IMR-90 (cell line): Measurements from ENCODE around the gene KNCN. TPM values are rescaled to one million over a fixed set of nuclear protein-coding genes. Genes with fewer than 3 reads are reported as not detected.

ENCODE experiments used
- ATAC-seq: fragments of 200-7000 bp; cut with Tn5 transposase; 2 replicates; pipeline ENCODE4 v1.9.1; 2020; ENCODE audit warnings: low read depth, mild to moderate bottlenecking, moderate library complexity
- BruUV-seq: library from RNA; stranded (reverse); fragments of 400-500 nt; replicated peaks from 2 replicates; lab custom pipeline; 2021; lab: Mats Ljungman, UMichigan
- CTCF ChIA-PET: fragments of 300-600 bp; formaldehyde crosslinking; extraction: SDS; loops from one replicate; lab custom pipeline; 2021; ENCODE audit warnings: antibody characterized with exemption; lab: Yijun Ruan, JAX
- POLR2A ChIA-PET: fragments of 300-600 bp; sonication (Branson Sonifier 250); formaldehyde crosslinking; loops from one replicate; lab custom pipeline; 2022; ENCODE audit warnings: antibody characterized with exemption; ENCODE audit not compliant: unreplicated experiment; lab: Charles Lee
- DNase-seq: peaks from one replicate; pipeline ENCODE4 v3.0.0; 2013
- H2AFZ ChIP-seq: replicated peaks from 2 replicates; pipeline ENCODE3; 2013; ENCODE audit warnings: low read length, mild to moderate bottlenecking; ENCODE audit not compliant: poor library complexity
- H2AK5ac ChIP-seq: 2 replicates; pipeline ENCODE4 v1.6.1; 2013; ENCODE audit warnings: low read depth, low read length, inconsistent platforms
- H2AK9ac ChIP-seq: replicated peaks from 2 replicates; pipeline ENCODE3; 2013; ENCODE audit warnings: mild to moderate bottlenecking, low read depth, low read length, moderate library complexity; ENCODE audit not compliant: poor library complexity
- H2BK120ac ChIP-seq: 2 replicates; pipeline ENCODE4 v1.6.1; 2013; ENCODE audit warnings: low read depth, low read length, inconsistent platforms
- H2BK15ac ChIP-seq: 3 replicates; pipeline ENCODE4 v1.6.1; 2013; ENCODE audit warnings: low read depth, low read length, inconsistent platforms
- H2BK20ac ChIP-seq: 2 replicates; pipeline ENCODE4 v1.6.1; 2013; ENCODE audit warnings: low read depth, mild to moderate bottlenecking, inconsistent platforms, low read length, moderate library complexity
- H2BK5ac ChIP-seq: 2 replicates; pipeline ENCODE4 v1.6.1; 2013; ENCODE audit warnings: mild to moderate bottlenecking, low read depth, low read length, inconsistent platforms; ENCODE audit not compliant: poor library complexity, severe bottlenecking
- H3K14ac ChIP-seq: replicated peaks from 2 replicates; pipeline ENCODE4 v1.6.1; 2013; ENCODE audit warnings: low read depth, low read length, inconsistent platforms
- H3K18ac ChIP-seq: 2 replicates; pipeline ENCODE4 v1.6.1; 2013; ENCODE audit warnings: low read depth, low read length, control low read depth
- H3K23ac ChIP-seq: 2 replicates; pipeline ENCODE4 v1.6.1; 2013; ENCODE audit warnings: low read depth, low read length, inconsistent platforms
- H3K27ac ChIP-seq: 2 replicates; pipeline ENCODE4 v1.5.1; 2013; ENCODE audit warnings: mild to moderate bottlenecking, control low read depth, low read length; ENCODE audit not compliant: insufficient read depth
- H3K27me3 ChIP-seq: 2 replicates; pipeline ENCODE4 v1.6.1; 2013; ENCODE audit warnings: low read length; ENCODE audit not compliant: control insufficient read depth, insufficient read depth
- H3K36me3 ChIP-seq: 2 replicates; pipeline ENCODE4 v1.6.1; 2013; ENCODE audit warnings: low read length, mixed read lengths; ENCODE audit not compliant: control insufficient read depth, insufficient read depth
- H3K4ac ChIP-seq: 2 replicates; pipeline ENCODE4 v1.6.1; 2013; ENCODE audit warnings: low read depth, low read length, inconsistent platforms
- H3K4me1 ChIP-seq: 2 replicates; pipeline ENCODE4 v1.6.1; 2013; ENCODE audit warnings: low read length, mixed read lengths; ENCODE audit not compliant: control insufficient read depth, insufficient read depth
- H3K4me2 ChIP-seq: 2 replicates; pipeline ENCODE4 v1.6.1; 2013; ENCODE audit warnings: low read depth, mild to moderate bottlenecking, control low read depth, low read length, moderate library complexity
- H3K4me3 ChIP-seq: 2 replicates; pipeline ENCODE4 v1.5.1; 2013; ENCODE audit warnings: low read depth, mild to moderate bottlenecking, control low read depth, low read length, moderate library complexity; ENCODE audit not compliant: insufficient read depth
- H3K56ac ChIP-seq: 2 replicates; pipeline ENCODE4 v1.6.1; 2013; ENCODE audit warnings: low read length, inconsistent platforms; ENCODE audit not compliant: insufficient read depth; ENCODE audit errors: extremely low read depth
- H3K79me1 ChIP-seq, 2 experiments: 2 replicates each; pipeline ENCODE4 v1.6.1; 2013; ENCODE audit warnings: low read length in 2 of 2, inconsistent platforms in 1 of 2, low read depth in 1 of 2
- H3K9ac ChIP-seq: 2 replicates; pipeline ENCODE4 v1.6.1; 2013; ENCODE audit warnings: low read depth, low read length, control low read depth
- H3K9me1 ChIP-seq: 2 replicates; pipeline ENCODE4 v1.6.1; 2013; ENCODE audit warnings: low read length, inconsistent platforms; ENCODE audit not compliant: insufficient read depth
- H3K9me3 ChIP-seq: 2 replicates; pipeline ENCODE4 v1.6.1; 2013; ENCODE audit warnings: low read length; ENCODE audit not compliant: control insufficient read depth, insufficient read depth
- H4K20me1 ChIP-seq: 2 replicates; pipeline ENCODE4 v1.6.1; 2013; ENCODE audit warnings: low read length, inconsistent platforms; ENCODE audit not compliant: insufficient read depth
- H4K5ac ChIP-seq: 2 replicates; pipeline ENCODE4 v1.6.1; 2013; ENCODE audit warnings: mild to moderate bottlenecking, low read depth, low read length, control low read depth
- H4K8ac ChIP-seq, 2 experiments: 2 replicates each; pipeline ENCODE4 v1.6.1; 2013; ENCODE audit warnings: low read depth in 2 of 2, low read length in 2 of 2, control low read depth in 1 of 2, inconsistent platforms in 1 of 2
- H4K91ac ChIP-seq: 2 replicates; pipeline ENCODE4 v1.6.1; 2013; ENCODE audit warnings: low read depth, low read length, inconsistent platforms; ENCODE audit not compliant: insufficient read depth
- BHLHE40 ChIP-seq: fragments of 150-350 bp; IDR thresholded peaks from 2 replicates; pipeline ENCODE4 v1.6.1; 2016; ENCODE audit warnings: mild to moderate bottlenecking, low read depth, low read length
- CEBPB ChIP-seq: IDR thresholded peaks from 2 replicates; pipeline ENCODE4 v1.6.1; 2012; ENCODE audit warnings: low read depth, low read length, improper control_type of control experiment
- CHD1 ChIP-seq: IDR thresholded peaks from 2 replicates; pipeline ENCODE4 v1.6.1; 2012; ENCODE audit warnings: low read depth, low read length, improper control_type of control experiment
- ELK1 ChIP-seq: fragments of 150-350 bp; IDR thresholded peaks from 2 replicates; pipeline ENCODE4 v1.6.1; 2016; ENCODE audit warnings: low read depth, mild to moderate bottlenecking, low read length, moderate library complexity, borderline replicate concordance
- FOS ChIP-seq: fragments of 150-350 bp; IDR thresholded peaks from 2 replicates; pipeline ENCODE4 v1.6.1; 2016; ENCODE audit warnings: low read depth, low read length
- MAFK ChIP-seq: IDR thresholded peaks from 2 replicates; pipeline ENCODE4 v1.6.1; 2012; ENCODE audit warnings: low read depth, low read length, improper control_type of control experiment
- MAZ ChIP-seq: IDR thresholded peaks from 2 replicates; pipeline ENCODE4 v1.6.1; 2012; ENCODE audit warnings: low read depth, mild to moderate bottlenecking, low read length, improper control_type of control experiment, moderate library complexity, borderline replicate concordance
- NFE2L2 ChIP-seq: fragments of 150-350 bp; IDR thresholded peaks from 2 replicates; pipeline ENCODE4 v1.6.1; 2016; ENCODE audit warnings: low read depth, mild to moderate bottlenecking, low read length
- POLR2A ChIP-seq: IDR thresholded peaks from 2 replicates; pipeline ENCODE4 v1.6.1; 2012; ENCODE audit warnings: mild to moderate bottlenecking, low read depth, low read length
- RAD21 ChIP-seq: IDR thresholded peaks from 2 replicates; pipeline ENCODE4 v1.6.1; 2012; ENCODE audit warnings: low read length, improper control_type of control experiment
- RFX5 ChIP-seq: IDR thresholded peaks from 2 replicates; pipeline ENCODE4 v1.8.0; 2012; ENCODE audit warnings: low read depth, mild to moderate bottlenecking, low read length, moderate library complexity
- SMC3 ChIP-seq: fragments of 150-350 bp; IDR thresholded peaks from 2 replicates; pipeline ENCODE4 v1.6.1; 2016; ENCODE audit warnings: low read depth, mild to moderate bottlenecking, antibody characterized with exemption, low read length, moderate library complexity
- WGBS, 2 experiments: methylation state at CpG; one replicate each; pipeline versions ENCODE4 v1.1.5 to v1.1.7; 2013; ENCODE audit warnings: missing lambda C conversion rate in 2 of 2; ENCODE audit not compliant: insufficient read length in 1 of 2; ENCODE audit errors: extremely low coverage in 2 of 2; 5-methylcytosine and 5-hydroxymethylcytosine counted together
- dilution Hi-C: fragments of 300-500 bp; cut with HindIII; formaldehyde crosslinking; loops from one replicate; pipeline ENCODE4 v1.14.3; 2018; ENCODE audit warnings: low sequenced_read_pairs; ENCODE audit not compliant: unreplicated experiment
- in situ Hi-C: fragments of 300-500 bp; cut with MboI; formaldehyde crosslinking; loops from 3 replicates; pipeline ENCODE4 v1.14.3; 2019; ENCODE audit warnings: low sequenced_read_pairs, inconsistent platforms, mixed read lengths
- intact Hi-C: fragments of 100-400 bp; cut with micrococcal nuclease; formaldehyde crosslinking; loops from 2 replicates; pipeline ENCODE4 v1.10.0; 2022
- polyA plus RNA-seq, 3 experiments: library from polyadenylated mRNA; depleted of rRNA; stranded (reverse); fragments of >200 nt; gene quantifications; 2 replicates each; pipeline ENCODE4 v1.2.3, GENCODE V29; 2012; ENCODE audit warnings: low replicate concordance in 1 of 3
- total RNA-seq: library from RNA; depleted of rRNA; stranded (reverse); fragments of >200 nt; gene quantifications from 2 replicates; pipeline ENCODE4 v1.2.3, GENCODE V29; 2012
- TF ChIP-seq, protein P1 (sequence below): conservative IDR thresholded peaks from 2 replicates; pipeline ENCODE4 v1.5.1; 2012; ENCODE audit warnings: mild to moderate bottlenecking, low read depth, low read length, improper control_type of control experiment

Gene KNCN
- total and polyA plus RNA-seq, 2 of the 4 experiments (the other 2 are of a cell fraction), result not detected

DNA sequence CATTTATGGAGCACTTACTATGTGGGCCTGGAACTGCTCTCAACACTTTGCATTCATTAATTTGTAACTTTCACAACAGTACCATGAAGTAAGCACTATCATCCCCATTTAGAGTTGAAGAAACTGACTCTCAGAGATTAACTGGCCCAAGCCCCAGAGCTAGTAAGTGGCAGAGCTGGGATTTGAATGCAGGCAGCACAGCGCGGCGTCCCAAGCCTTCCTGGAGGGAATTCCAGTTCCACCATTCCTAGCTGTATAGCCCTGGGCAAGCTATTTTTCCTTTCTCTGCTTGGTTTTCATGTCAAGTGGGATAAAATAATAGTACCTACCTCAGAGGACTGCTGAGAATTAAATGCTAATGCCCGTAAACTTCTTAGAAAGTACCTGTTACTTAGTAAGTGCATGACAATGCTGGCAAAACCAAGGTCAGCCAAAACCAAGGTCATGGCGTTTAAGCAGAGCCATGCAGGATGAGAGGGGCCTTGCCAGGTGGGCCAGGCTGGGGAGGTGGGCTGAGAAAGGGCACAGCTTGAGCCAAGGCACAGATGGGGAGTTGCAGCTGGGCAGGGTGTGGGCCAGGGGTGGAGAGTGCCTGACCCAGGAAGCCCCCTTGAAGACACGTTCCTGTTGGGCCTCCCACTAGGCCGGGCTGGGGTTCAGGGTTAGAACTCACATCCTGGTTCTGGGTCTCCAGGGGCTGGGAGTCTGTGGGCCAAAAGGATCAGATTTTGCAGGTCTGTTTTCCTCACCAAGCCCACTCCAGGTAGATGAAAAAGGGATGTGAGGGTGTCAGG is 4.6 kb upstream of the KNCN start (continued):
- TF ChIP-seq MAFK, result no peak

- no peak overlapping the region for H2BK20ac ChIP-seq
- no peak overlapping the region for H3K4me2 ChIP-seq
- no peak overlapping the region for H3K27ac ChIP-seq
- no TSS peak for BruUV-seq
- H3K9me3 ChIP-seq, result no peaks in the 10 kb centered on the region
- dilution Hi-C loops, result no loop called here
- no peak overlapping the region for H4K91ac ChIP-seq
- ATAC-seq (no peak), DNase-seq (no peak)
- no peaks in the 10 kb centered on the region for H4K20me1 ChIP-seq
- in situ Hi-C loops, result no loop called here
- H3K18ac ChIP-seq, result no peak overlapping the region
- intact Hi-C loops, result no loop called here
- H4K8ac ChIP-seq, result no peak overlapping the region
- peaks cover 25% of the 10 kb centered on the region for H3K27me3 ChIP-seq
- no peak overlapping the region for H3K14ac ChIP-seq
- no peak overlapping the region for H3K23ac ChIP-seq
- H2BK15ac ChIP-seq, result no peak overlapping the region
- no peaks in the 10 kb centered on the region; the same call in 1 of the 2 replicates for H3K9me1 ChIP-seq
- POLR2A ChIA-PET, result no interaction called here
- peak overlapping the region; percentile 21 for H2AFZ ChIP-seq
- H3K79me1 ChIP-seq, result no peaks in the 10 kb centered on the region
- no peak overlapping the region for H2BK5ac ChIP-seq
- no peak overlapping the region for H2AK5ac ChIP-seq
- H3K56ac ChIP-seq, result no peak overlapping the region
- peak overlapping the region; percentile 28 for H2AK9ac ChIP-seq
- no peak overlapping the region for H2BK120ac ChIP-seq
- CTCF ChIA-PET, result no interaction called here
- no peak overlapping the region for H3K4me3 ChIP-seq
- no peak overlapping the region for H3K4ac ChIP-seq
- WGBS, 2 experiments, result 83% methylated on average over 7 of the region's 12 CpGs; no CpG with 5 or more reads in 1 of the 2 experiments
- H3K36me3 ChIP-seq, result peaks cover 7% of the 10 kb centered on the region; the same call in 1 of the 2 replicates
- no peak overlapping the region for H4K5ac ChIP-seq
- H3K9ac ChIP-seq, result no peak overlapping the region
- H3K4me1 ChIP-seq, result no peaks in the 10 kb centered on the region
- TF ChIP-seq RAD21, result no peak
- TF ChIP-seq, protein P1, sequence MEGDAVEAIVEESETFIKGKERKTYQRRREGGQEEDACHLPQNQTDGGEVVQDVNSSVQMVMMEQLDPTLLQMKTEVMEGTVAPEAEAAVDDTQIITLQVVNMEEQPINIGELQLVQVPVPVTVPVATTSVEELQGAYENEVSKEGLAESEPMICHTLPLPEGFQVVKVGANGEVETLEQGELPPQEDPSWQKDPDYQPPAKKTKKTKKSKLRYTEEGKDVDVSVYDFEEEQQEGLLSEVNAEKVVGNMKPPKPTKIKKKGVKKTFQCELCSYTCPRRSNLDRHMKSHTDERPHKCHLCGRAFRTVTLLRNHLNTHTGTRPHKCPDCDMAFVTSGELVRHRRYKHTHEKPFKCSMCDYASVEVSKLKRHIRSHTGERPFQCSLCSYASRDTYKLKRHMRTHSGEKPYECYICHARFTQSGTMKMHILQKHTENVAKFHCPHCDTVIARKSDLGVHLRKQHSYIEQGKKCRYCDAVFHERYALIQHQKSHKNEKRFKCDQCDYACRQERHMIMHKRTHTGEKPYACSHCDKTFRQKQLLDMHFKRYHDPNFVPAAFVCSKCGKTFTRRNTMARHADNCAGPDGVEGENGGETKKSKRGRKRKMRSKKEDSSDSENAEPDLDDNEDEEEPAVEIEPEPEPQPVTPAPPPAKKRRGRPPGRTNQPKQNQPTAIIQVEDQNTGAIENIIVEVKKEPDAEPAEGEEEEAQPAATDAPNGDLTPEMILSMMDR, result no peak
- no peak for TF ChIP-seq FOS
- no peak for TF ChIP-seq SMC3
- TF ChIP-seq MAZ, result no peak
- TF ChIP-seq NFE2L2, result no peak
- no peak for TF ChIP-seq CEBPB
- no peak for TF ChIP-seq CHD1
- no peak for TF ChIP-seq POLR2A
- TF ChIP-seq ELK1, result no peak
- no peak for TF ChIP-seq RFX5
- TF ChIP-seq BHLHE40, result no peak
These were observed 3.3 kb upstream of the KNCN start for GRCh38 chr1:46554597-46555381.
